Lower leg skin (tissue), 4 donors: ENCODE data around the gene NEURL1. TPM values are rescaled to one million over a fixed set of nuclear protein-coding genes. Genes with fewer than 3 reads are reported as not detected.

Experiments
- DNase-seq, 2 donors: peaks; one replicate each; pipeline ENCODE4 v3.0.0-alpha.2; 2019; ENCODE audit warnings: low spot score in 2 of 2
- H3K4me3 ChIP-seq: fragments of 200-600 bp; sonication (generic); 2 replicates; pipeline ENCODE4 v1.5.1; 2017; ENCODE audit warnings: mild to moderate bottlenecking, low read depth; ENCODE audit not compliant: poor library complexity, severe bottlenecking
- CTCF ChIP-seq, 3 donors: fragments of 450-650 bp; IDR thresholded peaks; one replicate each; pipeline ENCODE4 v1.5.1; 2016; ENCODE audit warnings: antibody characterized with exemption in 3 of 3, mild to moderate bottlenecking in 3 of 3, moderate library complexity in 2 of 3
- POLR2A ChIP-seq, 2 donors: fragments of 450-650 bp; IDR thresholded peaks; one replicate each; pipeline ENCODE4 v1.6.1; 2016 to 2017; ENCODE audit warnings: antibody characterized with exemption in 2 of 2, mild to moderate bottlenecking in 1 of 2, moderate library complexity in 1 of 2
- WGBS, 2 donors: methylation state at CpG; one replicate each; pipeline ENCODE4 v1.1.5; 2018; 5-methylcytosine and 5-hydroxymethylcytosine counted together
- intact Hi-C: fragments of 100-400 bp; cut with DNase I; formaldehyde crosslinking; loops from one replicate; pipeline ENCODE4 v1.15.0; 2023; ENCODE audit warnings: low total_unique reads
- total RNA-seq, 4 donors: library from RNA; depleted of rRNA; stranded (reverse); fragments of >200 nt; gene quantifications; one replicate each; pipeline ENCODE4 v1.1.0, GENCODE V29; 2016

NEURL1 gene
- total RNA-seq, 4 donors from 2014 or later: 0.13 to 0.23 (median 0.22) TPM; not detected in 1

GRCh38 chr10:103448746-103449145 lies 44.8 kb upstream of the NEURL1 start:
- DNase-seq: peak; percentile 79 to 94
- WGBS, 2 donors: 29 to 58% methylated on average over 1 of the region's 1 CpG
- intact Hi-C loops: no loop called here
- TF ChIP-seq CTCF (IDR thresholded peaks at IDR 0.05) (no peak), POLR2A (IDR thresholded peaks at IDR 0.05) (no peak)
- H3K4me3 ChIP-seq: no peak overlapping the region

- no peak for DNase-seq
- 75 to 79% methylated on average over 32 to 34 of the region's 34 CpGs for WGBS, 2 donors
- intact Hi-C loops: no loop called here
- no peak for TF ChIP-seq POLR2A (IDR thresholded peaks at IDR 0.05)
- TF ChIP-seq CTCF (IDR thresholded peaks at IDR 0.05): no peak
- H3K4me3 ChIP-seq: no peak overlapping the region
Observed at GRCh38 chr10:103449208-103450144, 44.0 kb upstream of the NEURL1 start.

- H3K4me3 ChIP-seq: no peak overlapping the region
- no peak for DNase-seq
- WGBS, 2 donors: 73 to 83% methylated on average over 12 of the region's 12 CpGs
Observed at GRCh38 chr10:103450201-103450695, 43.3 kb upstream of the NEURL1 start.

GRCh38 chr10:103451091-103451813 lies 42.3 kb upstream of the NEURL1 start:
- no peak for TF ChIP-seq CTCF (IDR thresholded peaks at IDR 0.05)
- WGBS, 2 donors: 15 to 25% methylated on average over 12 to 14 of the region's 14 CpGs
- intact Hi-C loops: no loop called here
- DNase-seq: peak; percentile 64 to 91
- H3K4me3 ChIP-seq: peak overlapping the region; percentile 54

More at GRCh38 chr10:103450201-103450695, 43.3 kb upstream of the NEURL1 start:
- intact Hi-C loops: no loop called here
- TF ChIP-seq POLR2A (IDR thresholded peaks at IDR 0.05): no peak
- no peak for TF ChIP-seq CTCF (IDR thresholded peaks at IDR 0.05)

GRCh38 chr10:103451831-103452505 lies 41.5 kb upstream of the NEURL1 start, which contains the start of gene CALHM2:
Gene CALHM2 (minus strand): TSS chr10:103452370. CDS start chr10:103449941, 2,429 bp downstream.
- intact Hi-C loops: no loop called here
- peak within 1 kb of the TSS; percentile 54 for H3K4me3 ChIP-seq
- WGBS, 2 donors: 0 to 2% methylated on average over 30 to 32 of the region's 32 CpGs
- TF ChIP-seq CTCF (IDR thresholded peaks at IDR 0.05): no peak
- TF ChIP-seq POLR2A (IDR thresholded peaks at IDR 0.05): no peak
- DNase-seq: peak; percentile 60 to 93
